H1 (cell line): ENCODE results near the gene KCNJ4. TPM values are rescaled to one million over a fixed set of nuclear protein-coding genes. Genes with fewer than 3 reads are reported as not detected.

Source experiments
- CTCF ChIA-PET: fragments of 300-600 bp; sonication (Branson Sonifier 250); formaldehyde crosslinking; loops from one replicate; lab custom pipeline; 2021; ENCODE audit not compliant: partially characterized antibody; lab: Charles Lee
- POLR2A ChIA-PET: fragments of 300-600 bp; sonication (Branson Sonifier 250); formaldehyde crosslinking; loops from one replicate; lab custom pipeline; 2021; ENCODE audit warnings: inconsistent platforms; ENCODE audit not compliant: partially characterized antibody; lab: Charles Lee
- DNase-seq, 2 experiments: peaks; one replicate each; pipeline versions ENCODE4 v3.0.0 to v3.0.0-alpha.2; 2010 to 2022; ENCODE audit warnings: low spot score in 2 of 2, low read depth in 1 of 2, mixed read lengths in 1 of 2
- FAIRE-seq: peaks from 2 replicates; lab custom pipeline; 2011; peaks lifted over from hg19 to GRCh38; lab: Jason Lieb, UNC
- H2AFZ ChIP-seq: 2 replicates; pipeline ENCODE4 v1.8.1; 2012; ENCODE audit warnings: low read length, inconsistent platforms
- H2AK5ac ChIP-seq: 2 replicates; pipeline ENCODE4 v1.6.1; 2013; ENCODE audit warnings: low read depth, low read length
- H2BK120ac ChIP-seq: replicated peaks from 2 replicates; pipeline ENCODE3; 2013; ENCODE audit warnings: low read depth, low read length, inconsistent platforms
- H2BK12ac ChIP-seq: 2 replicates; pipeline ENCODE4 v1.6.1; 2013; ENCODE audit warnings: low read depth, low read length
- H2BK15ac ChIP-seq: 2 replicates; pipeline ENCODE4 v1.6.1; 2013; ENCODE audit warnings: low read length
- H2BK20ac ChIP-seq: 2 replicates; pipeline ENCODE4 v1.6.1; 2013; ENCODE audit warnings: low read length
- H2BK5ac ChIP-seq: 2 replicates; pipeline ENCODE4 v1.6.1; 2013; ENCODE audit warnings: low read depth, low read length
- H3K14ac ChIP-seq: 2 replicates; pipeline ENCODE4 v1.6.1; 2013; ENCODE audit warnings: inconsistent platforms; ENCODE audit not compliant: insufficient read length
- H3K18ac ChIP-seq: 2 replicates; pipeline ENCODE4 v1.6.1; 2013; ENCODE audit warnings: low read length; ENCODE audit errors: extremely low read depth
- H3K23ac ChIP-seq: 2 replicates; pipeline ENCODE4 v1.6.1; 2013; ENCODE audit warnings: inconsistent platforms; ENCODE audit not compliant: insufficient read length
- H3K23me2 ChIP-seq: 2 replicates; pipeline ENCODE4 v1.6.1; 2013; ENCODE audit warnings: low read depth, low read length
- H3K27ac ChIP-seq: 2 replicates; pipeline ENCODE4 v1.6.1; 2011; ENCODE audit warnings: low read depth, low read length, inconsistent platforms
- H3K27me3 ChIP-seq, 4 experiments: replicated peaks in 1 of 4; 1 replicate in 1 of 4; 2 replicates in 3 of 4; pipeline versions ENCODE4 v1.6.1 to v1.8.1; 2011 to 2013; ENCODE audit warnings: low read length in 3 of 4, mild to moderate bottlenecking in 3 of 4, inconsistent platforms in 2 of 4, mixed read lengths in 2 of 4, moderate library complexity in 1 of 4; ENCODE audit not compliant: control insufficient read depth in 3 of 4, insufficient read depth in 3 of 4; ENCODE audit errors: extremely low read depth in 1 of 4
- H3K36me3 ChIP-seq, 4 experiments: 2 replicates each; pipeline versions ENCODE4 v1.6.1 to v1.8.1; 2011 to 2013; ENCODE audit warnings: mild to moderate bottlenecking in 4 of 4, low read length in 3 of 4, moderate library complexity in 2 of 4, control low read depth in 1 of 4, inconsistent platforms in 1 of 4; ENCODE audit not compliant: insufficient read depth in 4 of 4, control insufficient read depth in 2 of 4
- H3K4ac ChIP-seq: replicated peaks from 2 replicates; pipeline ENCODE3; 2013; ENCODE audit warnings: low read length, low read depth, mixed read lengths, inconsistent platforms; ENCODE audit not compliant: insufficient read length
- H3K4me1 ChIP-seq, 4 experiments: replicated peaks in 1 of 4; 1 replicate in 1 of 4; 2 replicates in 3 of 4; pipeline versions ENCODE4 v1.6.1 to v1.8.1; 2011 to 2013; ENCODE audit warnings: low read length in 3 of 4, inconsistent platforms in 2 of 4, mixed read lengths in 1 of 4; ENCODE audit not compliant: insufficient read depth in 4 of 4, control insufficient read depth in 3 of 4
- H3K4me2 ChIP-seq, 2 experiments: 2 replicates each; pipeline versions ENCODE4 v1.6.1 to v1.8.1; 2011 to 2013; ENCODE audit warnings: low read depth in 2 of 2, low read length in 2 of 2, control low read depth in 1 of 2, inconsistent platforms in 1 of 2, mild to moderate bottlenecking in 1 of 2; ENCODE audit not compliant: insufficient read depth in 1 of 2
- H3K4me3 ChIP-seq, 4 experiments: fragments of 200-600, 300-600 bp in 1 of 4; sonication (generic), shearing (Covaris generic), sonication (Bioruptor Twin) in 1 of 4; 2 replicates each; pipeline versions ENCODE4 v1.5.1 to v1.8.1; 2011 to 2016; ENCODE audit warnings: low read length in 4 of 4, low read depth in 3 of 4, control low read depth in 2 of 4, inconsistent platforms in 2 of 4, mild to moderate bottlenecking in 2 of 4, mixed read lengths in 1 of 4, moderate library complexity in 1 of 4; ENCODE audit not compliant: insufficient read depth in 2 of 4; ENCODE audit errors: extremely low read depth in 1 of 4
- H3K56ac ChIP-seq: replicated peaks from 2 replicates; pipeline ENCODE3; 2013; ENCODE audit warnings: low read depth, mild to moderate bottlenecking, mixed read lengths, low read length, inconsistent platforms; ENCODE audit not compliant: insufficient read length
- H3K79me1 ChIP-seq: 2 replicates; pipeline ENCODE4 v1.6.1; 2013; ENCODE audit warnings: low read depth, low read length, control low read depth
- H3K79me2 ChIP-seq, 2 experiments: 2 replicates each; pipeline versions ENCODE4 v1.6.1 to v1.8.1; 2012 to 2013; ENCODE audit warnings: low read length in 2 of 2, mild to moderate bottlenecking in 2 of 2, inconsistent platforms in 1 of 2; ENCODE audit not compliant: insufficient read depth in 2 of 2, control insufficient read depth in 1 of 2
- H3K9ac ChIP-seq, 4 experiments: replicated peaks in 1 of 4; 1 replicate in 1 of 4; 2 replicates in 3 of 4; pipeline versions ENCODE4 v1.6.1 to v1.8.1; 2011 to 2013; ENCODE audit warnings: low read depth in 3 of 4, low read length in 3 of 4, control low read depth in 2 of 4, mild to moderate bottlenecking in 2 of 4, moderate library complexity in 2 of 4, inconsistent platforms in 1 of 4; ENCODE audit errors: extremely low read depth in 1 of 4
- H3K9me3 ChIP-seq, 2 experiments: 2 replicates each; pipeline versions ENCODE4 v1.6.1 to v1.8.1; 2012 to 2013; ENCODE audit warnings: mild to moderate bottlenecking in 2 of 2, moderate library complexity in 2 of 2, control low read depth in 1 of 2, inconsistent platforms in 1 of 2, low read depth in 1 of 2, low read length in 1 of 2, mixed read lengths in 1 of 2; ENCODE audit not compliant: insufficient read depth in 2 of 2
- H4K20me1 ChIP-seq, 2 experiments: replicated peaks in 1 of 2; 2 replicates each; pipeline versions ENCODE3 to v1.8.1; 2011 to 2013; ENCODE audit warnings: inconsistent platforms in 2 of 2, low read length in 2 of 2, mild to moderate bottlenecking in 1 of 2; ENCODE audit not compliant: insufficient read depth in 2 of 2, control insufficient read depth in 1 of 2
- H4K5ac ChIP-seq: 2 replicates; pipeline ENCODE4 v1.6.1; 2013; ENCODE audit warnings: low read length, low read depth, mixed read lengths, inconsistent platforms; ENCODE audit not compliant: insufficient read length
- H4K8ac ChIP-seq: 2 replicates; pipeline ENCODE4 v1.8.0; 2013; ENCODE audit warnings: mild to moderate bottlenecking, moderate library complexity, low read length, inconsistent platforms; ENCODE audit not compliant: insufficient read depth; ENCODE audit errors: extremely low read depth
- H4K91ac ChIP-seq: replicated peaks from 2 replicates; pipeline ENCODE3; 2013; ENCODE audit warnings: low read length, mixed read lengths, inconsistent platforms; ENCODE audit not compliant: insufficient read length
- ATF2 ChIP-seq: IDR thresholded peaks from 2 replicates; pipeline ENCODE4 v1.6.1; 2012; ENCODE audit warnings: low read length, inconsistent platforms
- CTBP2 ChIP-seq: IDR thresholded peaks from 2 replicates; pipeline ENCODE4 v1.7.0; 2011; ENCODE audit warnings: borderline replicate concordance, mild to moderate bottlenecking, moderate library complexity, mixed read lengths, low read length; ENCODE audit not compliant: insufficient read depth, insufficient read length
- E2F6 ChIP-seq: IDR thresholded peaks from 2 replicates; pipeline ENCODE4 v1.6.1; 2012; ENCODE audit warnings: inconsistent platforms
- EGR1 ChIP-seq: IDR thresholded peaks from 2 replicates; pipeline ENCODE4 v1.6.1; 2011; ENCODE audit warnings: low read depth, low read length, borderline replicate concordance
- KDM1A ChIP-seq: fragments of 200-600, 300-600 bp; sonication (generic); IDR thresholded peaks from 2 replicates; pipeline ENCODE4 v1.7.1; 2016; ENCODE audit warnings: mild to moderate bottlenecking, low read length, borderline replicate concordance
- NANOG ChIP-seq: IDR thresholded peaks from 2 replicates; pipeline ENCODE4 v1.6.1; 2011; ENCODE audit warnings: low read length, low read depth, mild to moderate bottlenecking, inconsistent platforms; ENCODE audit not compliant: insufficient read depth, poor library complexity, severe bottlenecking
- POU5F1 ChIP-seq: IDR thresholded peaks from 2 replicates; pipeline ENCODE4 v1.6.1; 2011; ENCODE audit warnings: low read depth, mild to moderate bottlenecking, low read length, moderate library complexity
- SP4 ChIP-seq: IDR thresholded peaks from 2 replicates; pipeline ENCODE4 v1.6.1; 2012; ENCODE audit warnings: low read length, inconsistent platforms
- SRF ChIP-seq: IDR thresholded peaks from 2 replicates; pipeline ENCODE4 v1.6.1; 2011; ENCODE audit warnings: mild to moderate bottlenecking, low read depth, low read length, moderate library complexity
- SUZ12 ChIP-seq: fragments of 200-600 bp; sonication (generic); IDR thresholded peaks from 2 replicates; pipeline ENCODE4 v1.6.1; 2012; ENCODE audit warnings: mild to moderate bottlenecking, inconsistent platforms, low read length, moderate library complexity, mixed read lengths
- TCF12 ChIP-seq: IDR thresholded peaks from 2 replicates; pipeline ENCODE4 v1.6.1; 2011; ENCODE audit warnings: low read depth, mild to moderate bottlenecking, low read length
- YY1 ChIP-seq: IDR thresholded peaks from 2 replicates; pipeline ENCODE4 v1.6.1; 2011; ENCODE audit warnings: low read depth, mild to moderate bottlenecking, low read length
- WGBS, 2 experiments: shearing (Covaris generic) in 1 of 2; methylation state at CpG; one replicate each; pipeline versions ENCODE4 v1.1.6 to v1.1.7; 2013 to 2015; ENCODE audit warnings: low lambda C conversion rate in 2 of 2, mixed read lengths in 2 of 2, inconsistent platforms in 1 of 2, low coverage in 1 of 2, missing lambda C conversion rate in 1 of 2; ENCODE audit not compliant: insufficient replicate concordance in 2 of 2, insufficient coverage in 1 of 2, insufficient read length in 1 of 2; ENCODE audit errors: extremely low coverage in 1 of 2, missing lambda C conversion rate in 1 of 2; 5-methylcytosine and 5-hydroxymethylcytosine counted together
- polyA plus RNA-seq, 7 experiments: library from polyadenylated mRNA; depleted of rRNA in 3 of 7; stranded (reverse) in 5 of 7; unstranded in 2 of 7; fragments of >200 nt in 5 of 7; fragments of 200-250 nt in 2 of 7; gene quantifications; 1 replicate in 5 of 7; 2 replicates in 1 of 7; 4 replicates in 1 of 7; pipeline versions ENCODE4 v1.2.1 to v1.2.3, GENCODE V29; 2011 to 2013; ENCODE audit warnings: missing spikeins in 2 of 7, mixed read lengths in 2 of 7
- total RNA-seq: library from RNA; stranded (reverse); fragmentation: NEBNext Ultra II Directional; extraction: Animal tissue kit (Norgen Biotek cat#: 25700); gene quantifications from 2 replicates; pipeline ENCODE4 v1.2.1, GENCODE V29; 2021

The KCNJ4 gene
- total and polyA plus RNA-seq, 2 of the 8 experiments (the other 6 are each of a cell fraction or from before 2014, with no cell fraction given), result 1.4 to 2.2 TPM

- CTCF ChIA-PET, result no interaction called here
- FAIRE-seq, result no peak
- H3K18ac ChIP-seq, result no peak overlapping the region
- TF ChIP-seq CTBP2 (no peak), SP4 (no peak), YY1 (no peak), SRF (no peak), E2F6 (no peak), KDM1A (no peak), EGR1 (no peak), ATF2 (no peak), NANOG (no peak), POU5F1 (no peak), TCF12 (no peak), SUZ12 (no peak)
Measured at GRCh38 chr22:38406617-38407016, 48.4 kb downstream of the KCNJ4 start.

More at GRCh38 chr22:38406617-38407016, 48.4 kb downstream of the KCNJ4 start:
- no peak overlapping the region for H4K8ac ChIP-seq
- peaks cover 0 to 3% of the 10 kb centered on the region in 2 experiments; a peak in 1 of 4 replicates for H3K9me3 ChIP-seq
- no peaks in the 10 kb centered on the region for H3K79me2 ChIP-seq
- H2BK20ac ChIP-seq, result no peak overlapping the region
- no peak overlapping the region for H3K23ac ChIP-seq
- H3K4me1 ChIP-seq, result peaks cover 0 to 5% (median 3%) of the 10 kb centered on the region in 4 experiments; a peak in 5 of 7 replicates
- no peak overlapping the region for H3K56ac ChIP-seq
- H2BK5ac ChIP-seq, result no peak overlapping the region
- H3K27me3 ChIP-seq, result no peaks in the 10 kb centered on the region
- no peaks in the 10 kb centered on the region for H4K20me1 ChIP-seq
- no peak overlapping the region for H4K91ac ChIP-seq
- H3K23me2 ChIP-seq, result no peaks in the 10 kb centered on the region
- H4K5ac ChIP-seq, result no peak overlapping the region
- no peak overlapping the region for H3K4me3 ChIP-seq
- DNase-seq, result no peak
- H3K14ac ChIP-seq, result no peak overlapping the region
- H2BK15ac ChIP-seq, result no peak overlapping the region
- no peak overlapping the region for H2BK12ac ChIP-seq
- H3K36me3 ChIP-seq, result no peaks in the 10 kb centered on the region
- POLR2A ChIA-PET, result interaction anchor here (1.2 kb wide), 1 partner anchor 10 kb away, joined by 3 read pairs; no protein-coding TSS in a partner anchor
- no peaks in the 10 kb centered on the region for H3K79me1 ChIP-seq
- H2BK120ac ChIP-seq, result no peak overlapping the region
- H3K4me2 ChIP-seq, result no peak overlapping the region
- H3K9ac ChIP-seq, result no peak overlapping the region
- WGBS, 2 experiments, result 96% methylated on average over 4 of the region's 4 CpGs; no CpG with 5 or more reads in 1 of the 2 experiments
- no peak overlapping the region for H3K27ac ChIP-seq
- no peak overlapping the region for H2AK5ac ChIP-seq
- H2AFZ ChIP-seq, result no peak overlapping the region
- H3K4ac ChIP-seq, result no peak overlapping the region
